HG02973 (cell line): ENCODE measurements around the gene SFXN4.
A peak's percentile ranks its signal among the peaks of the same experiment; 100 is the strongest.
"Not testable (repeated sequence)": the region's sequence is repeated elsewhere in the genome, so short reads cannot be mapped to it uniquely, and the experiment has no call there.

ENCODE experiments used
- ATAC-seq: cut with Tn5 transposase; IDR thresholded peaks from one replicate; pipeline ENCODE4 v1.9.1; 2021; ENCODE audit warnings: moderate library complexity; ENCODE audit not compliant: unreplicated experiment

Gene SFXN4

GRCh38 chr10:119190954-119191785 is 25.7 kb upstream of the SFXN4 start:
- no peak for ATAC-seq

DNA sequence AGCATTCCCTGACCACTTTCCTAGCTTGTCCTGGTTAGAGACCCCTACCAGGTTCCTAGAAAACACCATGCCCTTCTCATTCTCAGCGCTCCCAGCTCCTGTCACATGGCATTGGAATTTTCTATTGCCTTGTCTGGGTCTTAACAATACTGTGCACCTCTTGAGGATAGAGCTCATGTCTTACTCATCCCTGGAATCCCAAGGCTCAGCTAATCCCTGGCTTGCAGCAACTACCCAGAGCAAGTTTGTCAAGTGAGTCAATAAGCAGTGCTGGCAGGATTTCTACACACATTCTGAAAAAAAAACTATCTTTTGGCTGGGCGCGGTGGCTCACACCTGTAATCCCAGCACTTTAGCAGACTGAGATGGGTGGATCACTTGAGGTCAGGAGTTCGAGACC is 24.8 kb upstream of the SFXN4 start:
- no peak for ATAC-seq

DNA sequence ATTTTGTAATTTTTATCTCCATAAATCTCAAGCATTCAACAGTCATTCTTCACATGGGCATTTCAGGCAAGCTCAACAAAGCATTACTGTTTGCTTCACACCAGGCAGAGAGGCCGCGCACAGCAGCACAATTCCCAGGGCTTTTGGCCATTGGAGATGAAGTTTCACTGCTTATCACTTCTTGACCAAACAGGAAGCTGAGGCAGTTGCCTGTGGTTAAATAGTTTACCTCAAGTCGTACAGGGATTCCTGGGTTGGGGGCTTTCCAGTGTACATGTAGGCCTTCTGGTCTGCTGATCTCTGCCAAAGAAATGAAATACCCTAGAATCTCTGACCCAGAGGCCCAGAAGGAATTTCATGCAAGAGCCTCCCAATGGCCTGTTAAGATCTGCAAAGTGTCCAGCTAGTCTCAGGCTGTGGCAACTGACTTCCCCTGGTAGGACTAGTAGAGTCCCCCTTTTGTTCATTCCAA is 24.3 kb upstream of the SFXN4 start:
- ATAC-seq, result no peak

- no peak for ATAC-seq
Observed at GRCh38 chr10:119183664-119184412, 18.3 kb upstream of the SFXN4 start.

- not testable (repeated sequence) for ATAC-seq
Observed at GRCh38 chr10:119180850-119181400, 15.4 kb upstream of the SFXN4 start.

DNA sequence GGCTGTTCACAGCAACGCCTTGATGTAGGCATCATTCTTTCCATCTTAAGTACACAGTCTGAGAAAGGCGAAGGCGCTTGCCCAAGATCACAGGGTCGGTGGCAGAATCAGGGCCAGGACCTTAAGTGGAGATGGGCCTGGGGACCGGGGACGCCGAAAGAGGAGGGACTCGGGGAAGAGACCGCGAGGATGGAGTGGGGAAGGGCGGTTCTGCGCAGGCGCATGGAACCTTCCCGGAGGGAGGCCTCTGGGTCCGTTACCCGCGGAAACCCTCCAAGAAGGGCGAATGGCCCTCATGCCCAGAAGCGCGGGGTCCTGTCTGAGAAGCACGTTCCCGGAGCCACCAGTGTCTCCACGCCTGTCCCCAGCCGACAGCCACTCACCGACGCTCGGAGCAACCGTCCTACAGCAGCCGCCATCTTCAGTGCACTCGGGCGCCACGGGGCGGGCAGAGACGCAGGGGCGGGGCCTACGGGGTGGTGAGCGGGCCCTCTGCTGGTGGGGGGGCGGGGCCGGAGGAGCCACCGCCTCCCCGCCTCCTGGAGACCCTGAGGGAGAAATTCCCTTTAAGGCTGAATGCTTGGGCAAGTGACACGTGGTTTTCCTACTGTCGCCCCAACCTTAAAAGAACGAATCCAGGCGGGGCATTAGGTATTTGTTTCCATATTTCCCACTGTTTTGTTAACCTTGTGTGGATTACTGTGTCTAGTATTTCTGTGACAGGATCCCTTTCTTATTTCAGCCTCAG is 13.0 kb upstream of the SFXN4 start, which contains the start of gene PRDX3:
PRDX3 (minus strand) TSS at position 441 of the 748 bp plus-strand sequence; CDS start at position 419, 22 bp downstream.
- ATAC-seq, result peak; percentile 87

DNA sequence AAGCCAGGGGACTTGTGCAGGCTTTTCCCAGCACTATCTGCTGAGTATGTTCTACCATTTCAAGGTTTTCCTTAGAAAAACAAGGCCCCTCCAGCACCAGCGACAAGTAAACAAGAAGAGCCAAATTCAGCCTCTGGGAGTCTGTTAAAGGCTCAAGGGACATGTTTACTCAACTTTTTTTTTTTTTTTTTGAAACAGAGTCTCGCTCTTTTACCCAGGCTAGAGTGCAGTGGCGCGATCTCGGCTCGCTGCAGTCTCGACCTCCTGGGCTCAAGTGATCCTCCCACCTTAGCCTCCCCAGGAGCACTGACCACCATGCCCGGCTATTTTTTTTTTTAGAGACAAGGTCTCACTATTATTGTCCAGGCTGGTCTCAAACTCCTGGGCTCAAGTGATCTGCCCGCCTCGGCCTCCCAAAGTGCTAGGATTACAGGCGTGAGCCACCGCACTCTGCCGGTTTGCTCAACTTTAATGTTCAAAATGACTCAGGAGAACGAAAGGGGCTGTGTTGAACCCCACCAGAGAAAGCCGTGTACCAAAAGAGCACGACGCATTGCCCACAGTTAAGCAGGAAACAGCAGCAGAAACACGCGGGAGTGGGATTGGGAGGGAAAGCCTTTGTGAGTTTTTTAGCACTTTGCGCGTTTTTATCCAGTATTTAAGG is 12.3 kb upstream of the SFXN4 start:
- peak; percentile 20 for ATAC-seq

GRCh38 chr10:119176166-119176565 is 10.7 kb upstream of the SFXN4 start:
- no peak for ATAC-seq

DNA sequence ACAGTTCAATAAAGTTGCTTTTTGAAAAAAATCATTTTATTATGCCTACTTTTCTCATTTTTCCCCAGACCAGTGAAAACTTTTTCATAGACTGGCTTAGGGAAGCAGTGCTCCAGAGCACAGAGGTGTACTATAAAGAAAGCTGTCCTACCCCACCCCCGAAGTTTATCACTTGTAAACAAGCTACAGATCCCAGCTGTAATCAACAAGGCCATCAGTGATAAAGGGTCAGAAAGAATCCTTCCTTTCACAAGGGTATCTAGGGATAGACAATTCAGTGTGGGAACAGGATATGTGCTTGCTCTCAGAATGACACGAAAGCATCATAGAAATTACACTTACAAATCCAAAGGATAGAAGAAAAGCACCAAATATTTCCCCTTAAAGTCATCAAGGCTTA is 8.6 kb upstream of the SFXN4 start:
- no peak for ATAC-seq

DNA sequence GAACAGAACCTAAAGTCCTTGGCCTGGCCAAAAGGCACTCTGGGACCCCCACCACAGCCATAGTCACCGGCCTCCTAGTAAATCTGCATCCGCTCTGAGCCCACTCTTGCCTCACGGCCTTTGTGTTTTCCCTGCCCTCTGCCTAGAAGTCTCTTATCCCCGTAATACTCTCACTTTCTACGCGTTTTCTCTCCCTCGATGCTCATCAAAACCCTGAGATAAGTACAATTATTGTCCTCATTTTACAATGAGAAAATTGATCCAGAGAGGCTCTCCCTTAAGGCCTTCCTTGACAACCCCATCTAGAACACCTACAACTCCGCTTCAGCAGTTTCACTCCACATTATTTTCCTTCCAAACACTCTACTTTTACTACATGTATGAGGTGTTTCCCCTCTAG is 1.5 kb upstream of the SFXN4 start:
- no peak for ATAC-seq

- ATAC-seq, result no peak
Observed at GRCh38 chr10:119166564-119166963, 1.1 kb upstream of the SFXN4 start.

- ATAC-seq, result no peak
Observed at GRCh38 chr10:119166118-119166500, 595 bp upstream of the SFXN4 start.

- no peak for ATAC-seq
Observed at GRCh38 chr10:119162452-119163092, 2.9 kb downstream of the SFXN4 start.

DNA sequence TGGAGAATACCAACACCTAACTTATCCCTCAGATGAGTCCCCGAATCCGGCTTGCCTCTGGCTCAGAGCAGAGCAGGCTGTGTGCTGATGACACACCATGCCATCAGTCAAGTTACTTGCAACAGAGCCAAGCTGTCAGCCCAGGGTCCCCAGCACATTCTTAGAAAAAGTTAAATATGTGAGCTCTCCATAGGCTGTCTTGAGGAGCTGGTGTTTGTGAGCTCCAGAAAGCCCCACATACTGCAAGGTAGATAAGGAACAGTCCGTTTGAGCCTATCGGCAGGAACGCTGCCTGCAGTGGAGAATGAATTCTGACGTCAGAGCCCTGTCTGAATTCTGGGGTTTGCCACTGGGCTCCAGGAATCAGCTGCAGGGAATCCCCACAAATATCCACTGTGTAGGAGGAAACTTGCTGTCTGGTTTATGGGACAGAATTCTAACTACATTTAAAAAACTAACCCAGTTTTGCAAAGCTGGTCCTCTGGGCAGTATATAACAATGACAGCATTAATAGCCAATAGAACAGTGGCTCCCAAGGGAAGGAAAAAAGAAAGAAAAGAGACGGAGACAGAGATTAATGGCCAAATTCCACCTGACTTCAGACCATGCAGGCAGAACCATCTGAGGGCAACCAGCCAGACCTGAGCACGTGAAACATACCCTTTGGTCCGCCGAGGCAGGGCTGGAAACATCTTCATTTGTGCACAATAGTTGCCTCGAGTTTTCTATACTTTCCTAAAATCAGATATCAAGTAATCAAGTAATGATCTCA is 3.6 kb downstream of the SFXN4 start:
- no peak for ATAC-seq

DNA sequence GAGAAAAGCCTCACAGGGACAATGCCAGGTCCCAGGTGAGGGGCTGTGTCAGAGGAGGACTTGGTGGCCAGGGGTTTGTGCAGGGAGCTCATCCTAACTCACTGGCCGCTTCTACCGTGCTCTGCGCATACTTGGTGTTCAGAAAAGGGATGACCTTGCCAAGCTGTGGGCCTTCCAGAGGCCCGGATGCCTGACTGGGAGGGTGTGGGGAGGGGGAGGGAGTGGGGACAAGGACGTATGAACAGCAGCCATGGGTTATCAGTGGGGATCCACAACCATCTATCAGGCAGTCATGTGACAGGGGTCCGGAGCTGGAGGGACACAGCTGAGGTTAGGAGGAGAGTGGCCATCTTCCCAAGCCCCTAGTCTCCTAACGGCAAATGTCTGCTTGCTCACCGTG is 6.2 kb downstream of the SFXN4 start:
- ATAC-seq, result no peak

DNA sequence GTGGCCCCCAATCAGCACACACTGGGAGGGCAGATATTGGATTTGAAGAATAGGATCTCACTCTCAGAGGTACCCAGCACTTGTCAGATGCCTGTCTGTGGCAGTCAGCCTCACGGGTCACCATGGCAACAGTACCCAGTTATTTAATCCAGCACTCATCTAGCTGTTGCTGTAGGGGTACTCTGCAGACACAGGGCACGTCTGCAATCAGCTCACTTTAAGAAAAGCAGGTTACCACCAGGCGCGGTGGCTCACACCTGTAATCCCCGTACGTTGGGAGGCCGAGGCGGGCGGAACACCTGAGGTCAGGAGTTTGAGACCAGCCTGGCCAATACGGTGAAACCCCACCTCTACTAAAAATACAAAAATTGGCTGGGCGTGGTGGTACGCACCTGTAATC is 11.9 kb downstream of the SFXN4 start:
- no peak for ATAC-seq

DNA sequence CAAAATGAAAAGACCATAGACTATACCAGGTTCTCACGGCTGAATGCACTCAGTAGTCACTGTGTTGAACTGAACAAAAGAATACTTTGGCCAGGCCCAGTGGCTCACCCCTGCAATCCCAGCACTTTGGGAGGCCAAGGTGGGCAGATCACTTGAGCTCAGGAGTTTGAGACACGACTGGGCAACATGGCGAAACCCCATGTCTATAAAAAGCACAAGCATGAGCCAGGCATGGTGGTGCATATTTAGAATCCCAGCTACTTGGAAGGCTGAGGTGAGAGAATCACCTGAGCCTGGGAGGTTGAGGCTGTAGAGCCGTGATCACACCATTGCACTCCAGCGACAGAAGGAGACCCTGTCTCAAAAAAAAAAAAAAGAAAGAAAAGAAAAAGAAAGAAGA is 12.5 kb downstream of the SFXN4 start:
- ATAC-seq, result no peak

- not testable (repeated sequence) for ATAC-seq
Observed at GRCh38 chr10:119151601-119152000, 13.9 kb downstream of the SFXN4 start.

DNA sequence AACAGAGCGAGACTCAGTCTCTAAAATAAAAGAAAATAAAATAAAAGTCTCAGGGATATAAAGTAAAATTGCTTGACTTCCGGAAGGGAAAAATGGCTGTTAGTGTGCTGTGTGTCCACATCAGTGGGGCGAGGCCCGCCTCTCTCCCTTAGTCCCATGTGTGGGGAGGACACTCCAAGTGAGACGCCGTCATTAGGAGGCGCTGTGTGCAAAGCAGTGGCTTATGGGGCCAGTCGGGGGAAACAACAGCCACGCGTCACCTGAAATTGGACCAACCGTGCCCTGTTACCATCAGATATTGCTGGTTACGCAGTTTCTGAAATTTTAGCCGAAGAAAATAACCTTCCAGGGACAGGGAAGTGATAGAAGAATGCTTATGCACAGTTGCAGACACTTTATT is 15.8 kb downstream of the SFXN4 start:
- ATAC-seq, result no peak
